Tibial nerve (tissue), 4 donors: Measurements from ENCODE around the gene PGAP6. TPM values are rescaled to one million over a fixed set of nuclear protein-coding genes. Genes with fewer than 3 reads are reported as not detected.

Experiments used
- DNase-seq, 2 donors: peaks; one replicate each; pipeline ENCODE4 v3.0.0-alpha.2; 2019; ENCODE audit warnings: low spot score in 2 of 2
- H3K27ac ChIP-seq, 4 donors: fragments of 200-600 bp; sonication (generic) in 3 of 4; one replicate each; pipeline ENCODE4 v1.5.1; 2017 to 2019; ENCODE audit warnings: mild to moderate bottlenecking in 1 of 4
- H3K27me3 ChIP-seq, 2 donors: fragments of 200-600 bp; sonication (generic) in 1 of 2; one replicate each; pipeline versions ENCODE4 v1.5.1 to v1.6.0; 2017 to 2019
- H3K36me3 ChIP-seq, 3 donors: fragments of 200-600 bp; sonication (generic); one replicate each; pipeline ENCODE4 v1.5.1; 2018 to 2019
- H3K4me1 ChIP-seq, 4 donors: fragments of 200-600 bp; sonication (generic) in 3 of 4; one replicate each; pipeline ENCODE4 v1.5.1; 2017 to 2019
- H3K4me3 ChIP-seq, 4 donors: fragments of 200-600 bp; sonication (generic) in 3 of 4; one replicate each; pipeline ENCODE4 v1.5.1; 2017 to 2019; ENCODE audit warnings: mild to moderate bottlenecking in 1 of 4, moderate library complexity in 1 of 4
- H3K9me3 ChIP-seq, 4 donors: fragments of 200-600 bp; sonication (generic) in 3 of 4; one replicate each; pipeline ENCODE4 v1.5.1; 2017 to 2019
- EP300 ChIP-seq, 2 donors: sonication (generic); formaldehyde crosslinking; IDR thresholded peaks; one replicate each; pipeline ENCODE4 v1.6.1; 2017; ENCODE audit warnings: antibody characterized with exemption in 2 of 2, mild to moderate bottlenecking in 1 of 2
- POLR2A ChIP-seq, 2 donors: fragments of 450-650 bp; IDR thresholded peaks; one replicate each; pipeline ENCODE4 v1.6.1; 2017; ENCODE audit warnings: antibody characterized with exemption in 2 of 2, mild to moderate bottlenecking in 2 of 2, moderate library complexity in 2 of 2
- WGBS, 2 donors: methylation state at CpG; one replicate each; pipeline ENCODE4 v1.1.5; 2018; 5-methylcytosine and 5-hydroxymethylcytosine counted together
- total RNA-seq, 4 donors: library from RNA; depleted of rRNA; stranded (reverse); fragments of >200 nt; gene quantifications; one replicate each; pipeline ENCODE4 v1.1.0, GENCODE V29; 2016
- TF ChIP-seq, protein P1 (sequence below), 5 experiments: fragments of 200-600 bp in 3 of 5; fragments of 450-650 bp in 2 of 5; sonication (generic) in 3 of 5; IDR thresholded peaks; one replicate each; pipeline ENCODE4 v1.5.1; 2016 to 2019; ENCODE audit warnings: antibody characterized with exemption in 5 of 5, mild to moderate bottlenecking in 3 of 5, moderate library complexity in 2 of 5

PGAP6 gene, protein sequence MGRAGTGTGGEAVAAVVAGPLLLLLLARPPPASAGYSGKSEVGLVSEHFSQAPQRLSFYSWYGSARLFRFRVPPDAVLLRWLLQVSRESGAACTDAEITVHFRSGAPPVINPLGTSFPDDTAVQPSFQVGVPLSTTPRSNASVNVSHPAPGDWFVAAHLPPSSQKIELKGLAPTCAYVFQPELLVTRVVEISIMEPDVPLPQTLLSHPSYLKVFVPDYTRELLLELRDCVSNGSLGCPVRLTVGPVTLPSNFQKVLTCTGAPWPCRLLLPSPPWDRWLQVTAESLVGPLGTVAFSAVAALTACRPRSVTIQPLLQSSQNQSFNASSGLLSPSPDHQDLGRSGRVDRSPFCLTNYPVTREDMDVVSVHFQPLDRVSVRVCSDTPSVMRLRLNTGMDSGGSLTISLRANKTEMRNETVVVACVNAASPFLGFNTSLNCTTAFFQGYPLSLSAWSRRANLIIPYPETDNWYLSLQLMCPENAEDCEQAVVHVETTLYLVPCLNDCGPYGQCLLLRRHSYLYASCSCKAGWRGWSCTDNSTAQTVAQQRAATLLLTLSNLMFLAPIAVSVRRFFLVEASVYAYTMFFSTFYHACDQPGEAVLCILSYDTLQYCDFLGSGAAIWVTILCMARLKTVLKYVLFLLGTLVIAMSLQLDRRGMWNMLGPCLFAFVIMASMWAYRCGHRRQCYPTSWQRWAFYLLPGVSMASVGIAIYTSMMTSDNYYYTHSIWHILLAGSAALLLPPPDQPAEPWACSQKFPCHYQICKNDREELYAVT
- 10 to 100 TPM; 22.7 to 69.3 (median 36.7) TPM for total RNA-seq

- 1% methylated on average over 17 to 36 of the region's 123 CpGs for WGBS, 2 donors
- H3K4me3 ChIP-seq = peak within 1 kb of the TSS; percentile 73 to 99 (median 90)
- peak; percentile 64 to 66 for DNase-seq
- no peaks in the 10 kb centered on the region for H3K9me3 ChIP-seq
- H3K27me3 ChIP-seq = no peaks in the 10 kb centered on the region
- TF ChIP-seq, protein P1, sequence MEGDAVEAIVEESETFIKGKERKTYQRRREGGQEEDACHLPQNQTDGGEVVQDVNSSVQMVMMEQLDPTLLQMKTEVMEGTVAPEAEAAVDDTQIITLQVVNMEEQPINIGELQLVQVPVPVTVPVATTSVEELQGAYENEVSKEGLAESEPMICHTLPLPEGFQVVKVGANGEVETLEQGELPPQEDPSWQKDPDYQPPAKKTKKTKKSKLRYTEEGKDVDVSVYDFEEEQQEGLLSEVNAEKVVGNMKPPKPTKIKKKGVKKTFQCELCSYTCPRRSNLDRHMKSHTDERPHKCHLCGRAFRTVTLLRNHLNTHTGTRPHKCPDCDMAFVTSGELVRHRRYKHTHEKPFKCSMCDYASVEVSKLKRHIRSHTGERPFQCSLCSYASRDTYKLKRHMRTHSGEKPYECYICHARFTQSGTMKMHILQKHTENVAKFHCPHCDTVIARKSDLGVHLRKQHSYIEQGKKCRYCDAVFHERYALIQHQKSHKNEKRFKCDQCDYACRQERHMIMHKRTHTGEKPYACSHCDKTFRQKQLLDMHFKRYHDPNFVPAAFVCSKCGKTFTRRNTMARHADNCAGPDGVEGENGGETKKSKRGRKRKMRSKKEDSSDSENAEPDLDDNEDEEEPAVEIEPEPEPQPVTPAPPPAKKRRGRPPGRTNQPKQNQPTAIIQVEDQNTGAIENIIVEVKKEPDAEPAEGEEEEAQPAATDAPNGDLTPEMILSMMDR (IDR thresholded peaks at IDR 0.05) = no peak
- peak in 1 of 2 donors; percentile 34 for TF ChIP-seq POLR2A (IDR thresholded peaks at IDR 0.05)
- TF ChIP-seq EP300 (IDR thresholded peaks at IDR 0.05) = peak in 1 of 2 donors; percentile 36
- H3K4me1 ChIP-seq = peaks cover 0 to 49% (median 14%) of the 10 kb centered on the region in 4 donors
- H3K36me3 ChIP-seq = peaks cover 0 to 9% (median 0%) of the 10 kb centered on the region in 3 donors
- H3K27ac ChIP-seq = peak within 1 kb of the TSS; percentile 55 to 94 (median 90)
Observed at GRCh38 chr16:381789-382717, at the start of gene PGAP6. TSS of gene PGAP6 (minus strand) at chr16:381978. CDS start at chr16:381821, 157 bp downstream.

- no peak overlapping the region for H3K27ac ChIP-seq
Observed at GRCh38 chr16:430904-431303, 49.1 kb upstream of the PGAP6 start.

DNA sequence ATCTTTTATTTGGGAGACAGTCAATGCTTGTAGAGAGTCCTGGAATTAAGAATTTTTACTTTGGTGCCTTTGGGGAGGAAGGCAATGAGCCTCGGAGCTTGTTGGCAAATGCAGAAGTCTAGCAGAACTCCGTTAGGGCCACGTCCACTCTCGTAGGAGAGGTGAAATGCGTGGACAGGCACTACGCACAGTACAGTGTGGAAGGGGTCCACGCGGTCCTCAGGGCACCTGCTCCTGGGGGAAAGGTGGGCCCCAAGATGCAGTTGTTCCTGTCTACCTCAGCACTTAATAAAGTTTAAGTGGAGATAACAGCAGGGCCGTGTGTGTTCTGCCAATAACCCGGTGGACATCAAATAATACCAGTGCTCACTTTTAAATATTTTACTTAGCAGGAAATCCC is 45.5 kb upstream of the PGAP6 start:
- 39 to 40% methylated on average over 10 of the region's 10 CpGs for WGBS, 2 donors
- H3K9me3 ChIP-seq = no peaks in the 10 kb centered on the region
- TF ChIP-seq EP300 (IDR thresholded peaks at IDR 0.05) (no peak), POLR2A (IDR thresholded peaks at IDR 0.05) (no peak)
- TF ChIP-seq, protein P1 (IDR thresholded peaks at IDR 0.05) = no peak
- H3K4me1 ChIP-seq = peaks cover 0 to 41% (median 20%) of the 10 kb centered on the region in 4 donors
- H3K4me3 ChIP-seq = peak overlapping the region; percentile 42 to 88 (median 66)
- no peak for DNase-seq
- peak overlapping the region in 1 of 4 donors; percentile 98 for H3K27ac ChIP-seq
- no peaks in the 10 kb centered on the region for H3K27me3 ChIP-seq
- peaks cover 0 to 5% (median 0%) of the 10 kb centered on the region in 3 donors for H3K36me3 ChIP-seq

More at GRCh38 chr16:430904-431303, 49.1 kb upstream of the PGAP6 start:
- TF ChIP-seq POLR2A (IDR thresholded peaks at IDR 0.05) (no peak), EP300 (IDR thresholded peaks at IDR 0.05) (no peak)
- TF ChIP-seq, protein P1 (IDR thresholded peaks at IDR 0.05) = no peak
- no peaks in the 10 kb centered on the region for H3K27me3 ChIP-seq
- H3K4me3 ChIP-seq = no peak overlapping the region
- peaks cover 0 to 5% (median 0%) of the 10 kb centered on the region in 3 donors for H3K36me3 ChIP-seq
- no peak for DNase-seq
- no peaks in the 10 kb centered on the region for H3K9me3 ChIP-seq
- H3K4me1 ChIP-seq = peaks cover 0 to 23% (median 15%) of the 10 kb centered on the region in 4 donors
- WGBS, 2 donors = 92 to 94% methylated on average over 7 of the region's 7 CpGs

DNA sequence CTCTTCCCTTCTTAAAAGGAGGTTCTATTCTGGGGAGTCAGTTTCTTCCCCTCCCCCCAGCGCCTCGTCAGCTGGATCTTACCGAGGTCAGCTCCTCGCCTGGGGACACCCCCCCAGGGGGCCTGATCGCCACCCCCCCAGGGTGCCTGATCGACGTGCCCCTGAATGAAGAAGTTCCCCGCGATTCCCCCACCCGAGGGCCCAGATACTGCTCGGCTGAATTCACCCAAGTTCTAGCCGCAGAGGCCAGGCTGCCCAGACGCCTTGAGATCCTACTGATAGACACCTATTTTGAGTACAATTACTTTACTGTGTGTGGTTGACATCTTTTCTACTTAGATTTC is 45.1 kb upstream of the PGAP6 start:
- peak in 1 of 2 donors; percentile 14 for DNase-seq
- Histone ChIP-seq H3K4me3 (peak overlapping the region; percentile 42 to 88 (median 66)), H3K9me3 (no peaks in the 10 kb centered on the region), H3K36me3 (peaks cover 0 to 5% (median 0%) of the 10 kb centered on the region in 3 donors), H3K4me1 (peaks cover 0 to 41% (median 20%) of the 10 kb centered on the region in 4 donors), H3K27ac (peak overlapping the region in 3 of 4 donors; percentile 21 to 98 (median 32)), H3K27me3 (no peaks in the 10 kb centered on the region)
- 2 to 5% methylated on average over 11 to 13 of the region's 13 CpGs for WGBS, 2 donors
- TF ChIP-seq, protein P1 (IDR thresholded peaks at IDR 0.05) = no peak
